Skin of body (tissue), 2 donors: ENCODE measurements around the gene LAMB1. TPM values are rescaled to one million over a fixed set of nuclear protein-coding genes. Genes with fewer than 3 reads are reported as not detected.
"Not testable (repeated sequence)": the region's sequence is repeated elsewhere in the genome, so short reads cannot be mapped to it uniquely, and the experiment has no call there.

Source experiments
- DNase-seq: peaks from one replicate; lab custom pipeline; 2025; lab: John Stamatoyannopoulos, UW
- total RNA-seq: library from RNA; depleted of rRNA; stranded (reverse); fragments of >200 nt; gene quantifications from one replicate; pipeline ENCODE4 v1.2.3, GENCODE V29; 2014

The LAMB1 gene
- 212 TPM for total RNA-seq

DNA sequence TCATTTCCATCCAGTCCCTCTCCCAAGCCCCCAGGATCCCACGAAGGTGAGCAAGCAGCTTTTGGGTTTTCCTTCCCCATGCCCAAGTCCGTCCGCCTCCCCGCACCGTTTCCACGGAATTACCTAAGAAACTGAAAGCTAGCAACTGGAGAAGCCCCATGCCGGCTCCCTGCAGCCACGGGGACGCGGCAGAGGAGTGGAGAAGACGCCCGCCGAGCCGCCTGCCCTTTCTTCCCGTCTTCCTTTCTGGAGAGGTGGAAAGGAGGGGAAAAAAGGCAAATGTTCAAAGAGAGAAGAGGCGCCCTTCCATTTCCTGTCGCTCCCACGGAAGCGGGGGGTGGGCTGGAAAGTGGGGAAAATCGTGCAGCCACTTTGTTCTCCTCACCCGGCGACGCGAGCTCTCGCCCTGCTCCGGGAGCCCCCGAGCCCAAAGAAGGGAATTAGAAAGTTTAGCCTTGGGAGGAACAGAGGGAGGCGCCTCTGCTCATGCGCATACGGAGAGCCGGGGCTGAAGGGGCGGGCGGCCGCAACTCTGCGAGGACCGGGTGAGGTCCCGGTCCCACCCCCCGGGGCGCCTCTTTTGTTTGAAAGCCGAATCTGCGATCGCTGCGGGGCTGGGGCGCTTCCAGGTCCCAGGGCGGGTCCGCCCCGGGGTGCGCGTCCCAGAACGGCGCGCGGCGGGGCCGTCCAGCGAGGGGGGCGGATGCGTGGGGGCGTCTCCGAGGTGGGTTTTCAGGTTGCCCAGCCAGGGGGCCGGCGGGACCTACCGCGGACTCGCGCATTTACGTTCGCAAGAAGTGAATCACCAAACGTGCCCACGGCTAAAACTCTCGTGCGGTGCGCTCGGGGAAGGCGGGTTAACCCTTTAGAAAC lies at the start of gene LAMB1:
Gene LAMB1 (minus strand): TSS at position 436 of the 873 bp plus-strand sequence. CDS start 276 bp downstream, at position 160.
- DNase-seq: peak; percentile 69

DNA sequence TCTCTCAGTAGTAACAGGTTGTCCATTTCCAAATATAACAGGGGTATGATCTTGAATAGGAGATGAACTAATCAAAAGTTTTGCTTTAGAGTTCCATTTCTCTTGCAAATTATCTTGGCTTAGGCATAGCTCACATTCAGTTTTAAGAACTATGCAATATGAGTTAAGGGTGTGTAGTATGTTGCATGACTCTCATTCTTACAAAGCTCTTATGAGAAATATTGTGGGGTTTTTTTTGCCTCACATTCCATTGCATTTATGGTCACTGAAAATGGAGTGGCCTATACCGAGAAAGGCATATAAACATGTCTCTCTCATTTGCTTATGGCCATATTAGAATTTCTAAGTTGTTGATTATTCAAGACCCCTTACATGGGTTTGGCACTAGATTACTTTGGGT lies 48.5 kb upstream of the LAMB1 start:
- no peak for DNase-seq

DNA sequence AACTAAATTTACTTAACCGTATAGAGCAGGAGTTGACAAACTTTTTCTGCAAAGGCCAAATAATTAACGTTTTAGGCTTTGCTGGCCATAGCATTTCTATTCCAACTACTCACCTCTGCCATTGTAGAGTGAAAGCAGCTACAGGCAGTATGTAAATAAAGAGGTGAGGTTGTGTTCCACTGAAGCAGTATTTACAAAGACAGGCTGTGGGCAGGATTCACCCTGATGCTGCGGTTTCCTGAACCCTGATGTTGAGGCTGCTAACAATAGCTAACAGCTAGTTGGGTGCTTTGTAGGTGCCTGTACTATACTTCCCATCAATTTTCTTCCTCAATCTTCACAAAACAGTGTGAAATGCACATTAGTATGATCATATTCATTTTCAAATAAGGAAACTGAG lies 47.0 kb upstream of the LAMB1 start:
- no peak for DNase-seq

DNA sequence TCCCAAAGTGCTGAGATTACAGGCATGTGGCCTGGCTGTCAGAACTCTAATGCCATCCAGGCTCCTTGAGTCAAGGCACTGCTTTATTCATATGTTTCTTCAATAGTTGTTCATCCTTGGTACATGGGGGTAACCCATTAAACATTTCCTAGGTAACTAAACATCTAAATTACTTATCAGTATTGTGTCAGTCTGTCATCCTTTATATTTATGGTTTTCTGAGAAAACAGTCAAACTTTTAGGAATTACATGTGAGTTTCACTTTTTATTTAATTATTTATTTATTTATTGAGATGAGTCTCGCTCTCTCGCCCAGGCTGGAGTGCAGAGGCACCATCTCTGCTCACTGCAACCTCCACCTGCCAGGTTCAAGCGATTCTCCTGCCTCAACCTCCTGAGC lies 45.5 kb upstream of the LAMB1 start:
- no peak for DNase-seq

DNA sequence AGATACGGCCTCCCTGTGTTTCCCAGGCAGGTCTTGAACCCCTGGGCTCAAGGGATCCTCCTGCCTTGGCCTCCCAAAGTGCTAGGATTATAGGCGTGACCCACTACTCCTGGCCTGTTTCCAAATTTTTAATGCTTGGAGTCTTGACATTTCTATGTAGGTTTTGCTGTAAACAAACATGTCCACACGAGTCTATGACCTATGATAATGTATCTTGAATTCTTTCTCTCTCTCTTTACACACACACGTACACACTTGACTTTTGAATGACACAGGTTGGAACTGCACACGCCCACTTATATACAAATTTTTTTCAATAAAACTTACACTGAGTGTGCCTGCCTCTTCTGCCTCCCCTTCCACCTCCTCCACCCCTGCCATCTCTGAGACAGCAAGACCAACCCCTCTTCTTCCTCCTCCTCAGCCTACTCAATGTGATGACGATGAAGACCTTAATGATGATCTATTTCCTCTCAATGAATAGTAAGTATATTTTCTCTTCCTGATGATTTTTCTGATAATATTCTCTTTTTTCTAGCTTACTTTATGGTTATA lies 44.1 kb upstream of the LAMB1 start:
- DNase-seq: no peak

DNA sequence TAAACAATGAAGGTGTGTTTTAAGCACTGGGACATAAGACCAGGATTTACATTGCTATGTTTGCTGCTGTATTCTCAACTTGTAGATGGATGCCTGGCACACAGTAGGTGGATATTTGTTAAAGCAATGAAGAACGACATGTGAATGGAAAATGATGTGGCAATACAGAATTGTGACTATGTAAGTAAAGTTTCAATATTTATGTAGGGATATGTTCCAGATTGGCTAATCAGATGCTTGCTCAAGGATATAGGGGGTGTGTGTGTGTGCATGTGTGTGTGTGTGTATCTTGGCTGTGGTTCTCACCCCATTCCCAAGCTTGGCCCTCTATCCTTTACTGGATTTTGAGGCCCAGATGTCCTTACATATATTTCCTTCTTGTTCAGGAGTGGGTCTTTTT lies 42.7 kb upstream of the LAMB1 start:
- DNase-seq: peak; percentile 68

DNA sequence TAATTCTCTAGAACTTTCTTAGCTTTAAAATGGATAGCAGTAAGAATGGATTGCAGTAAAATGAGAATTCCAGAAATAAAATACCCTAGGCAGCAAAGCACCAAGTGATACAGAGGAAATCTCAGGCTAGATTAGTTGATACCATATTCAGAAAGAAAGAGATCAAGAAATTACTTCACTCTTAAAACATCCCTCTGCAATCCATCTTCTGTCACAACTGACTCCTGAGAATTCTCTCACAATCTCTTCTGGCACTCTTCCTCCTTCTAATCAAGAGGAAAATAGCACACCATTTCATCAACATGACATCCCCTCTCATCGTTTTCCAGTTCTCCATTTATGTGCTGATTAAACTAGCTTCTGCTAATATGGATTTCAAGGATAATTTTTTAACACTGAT lies 42.2 kb upstream of the LAMB1 start:
- DNase-seq: peak; percentile 80

DNA sequence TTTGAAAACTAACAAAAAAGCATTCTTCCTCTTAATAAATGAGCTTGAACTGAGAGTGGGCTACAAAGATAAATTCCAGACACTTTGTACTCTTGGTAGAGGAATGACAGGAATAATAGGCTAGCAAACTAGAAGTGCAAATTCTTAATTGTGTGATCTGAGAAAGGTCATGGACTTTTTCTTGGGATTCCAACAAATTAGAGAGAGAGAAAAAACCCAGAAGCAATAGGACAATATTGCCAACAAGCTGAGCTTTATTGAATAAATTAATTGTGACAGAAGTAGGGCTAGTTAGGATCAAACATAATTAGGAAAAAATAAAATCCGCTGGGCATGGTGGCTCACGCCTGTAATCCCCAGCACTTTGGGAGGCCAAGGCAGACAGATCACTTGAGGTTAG lies 41.4 kb upstream of the LAMB1 start:
- DNase-seq: no peak

DNA sequence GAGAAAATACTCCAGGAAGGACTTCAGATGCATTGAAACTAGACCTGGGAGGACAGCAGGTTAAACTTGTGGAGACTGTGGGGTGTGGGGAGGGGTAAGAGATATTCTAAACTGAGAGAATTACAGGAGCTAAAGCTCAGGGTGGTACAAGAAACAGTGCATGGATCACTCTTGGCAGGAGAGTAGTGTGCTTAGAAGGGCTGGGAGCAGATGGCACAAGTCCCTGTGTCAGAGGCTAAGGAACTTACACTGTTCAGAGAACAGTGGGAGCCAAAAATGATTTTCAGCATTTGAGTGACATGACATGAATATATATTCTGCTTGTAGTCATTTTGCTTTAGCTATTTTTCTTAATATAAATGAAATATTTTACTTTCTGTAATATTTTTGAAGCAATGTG lies 36.0 kb upstream of the LAMB1 start:
- no peak for DNase-seq

DNA sequence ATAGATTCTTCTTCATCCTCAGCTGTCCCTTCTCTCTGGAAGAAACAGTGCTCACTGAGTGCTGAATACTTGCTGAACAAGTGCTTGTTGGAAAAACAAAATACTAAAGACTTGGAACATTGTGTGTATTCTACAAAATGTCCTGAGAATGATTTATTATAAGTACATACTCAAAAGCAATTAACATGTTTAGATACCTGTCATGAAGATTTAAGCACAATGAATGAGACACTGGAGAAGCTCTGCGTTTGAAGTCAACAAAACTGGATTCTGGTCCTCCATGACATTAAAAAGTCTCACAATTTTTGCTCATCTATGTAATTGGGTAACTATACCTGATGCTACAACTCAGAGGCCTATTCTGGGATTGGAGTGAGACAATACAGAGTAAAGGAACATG lies 34.8 kb upstream of the LAMB1 start:
- DNase-seq: no peak

DNA sequence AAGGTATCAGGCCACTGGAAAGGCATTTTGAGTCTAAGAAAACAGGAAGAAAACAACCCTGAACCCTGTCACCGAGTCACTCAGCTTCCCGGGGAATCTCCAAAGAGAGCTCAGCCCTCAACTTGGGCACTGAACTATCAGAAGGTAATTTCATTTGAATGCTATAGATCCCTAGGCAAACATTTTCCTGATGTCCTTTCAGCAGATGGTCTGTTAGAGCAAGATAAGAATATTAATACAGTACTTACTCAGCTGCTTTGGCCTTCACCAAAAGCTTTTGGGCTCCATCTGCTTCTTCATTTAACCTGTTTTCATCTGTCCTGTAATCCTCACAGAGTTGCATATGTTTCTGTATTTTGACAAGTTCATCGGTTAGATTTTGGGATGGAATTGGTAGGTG lies 34.2 kb upstream of the LAMB1 start:
- DNase-seq: no peak

DNA sequence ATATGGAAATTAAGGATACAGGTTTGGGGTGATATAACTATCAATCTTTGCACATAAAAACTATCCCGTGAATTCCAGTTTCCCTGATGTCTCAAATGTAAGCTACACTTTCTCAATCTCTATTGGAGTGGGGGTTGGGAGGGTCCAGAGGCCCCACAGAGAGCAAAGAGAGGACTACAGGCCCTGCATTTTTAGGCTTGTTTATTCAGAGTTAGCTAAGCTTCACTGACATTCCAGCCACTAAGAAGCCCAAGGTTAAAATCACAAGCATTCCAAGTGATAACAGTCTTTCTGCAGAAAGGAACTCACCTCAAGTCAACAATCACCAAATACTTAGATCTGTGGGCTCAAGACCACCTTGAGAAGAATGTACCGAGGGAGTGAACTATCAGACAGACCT lies 31.6 kb upstream of the LAMB1 start:
- DNase-seq: no peak

DNA sequence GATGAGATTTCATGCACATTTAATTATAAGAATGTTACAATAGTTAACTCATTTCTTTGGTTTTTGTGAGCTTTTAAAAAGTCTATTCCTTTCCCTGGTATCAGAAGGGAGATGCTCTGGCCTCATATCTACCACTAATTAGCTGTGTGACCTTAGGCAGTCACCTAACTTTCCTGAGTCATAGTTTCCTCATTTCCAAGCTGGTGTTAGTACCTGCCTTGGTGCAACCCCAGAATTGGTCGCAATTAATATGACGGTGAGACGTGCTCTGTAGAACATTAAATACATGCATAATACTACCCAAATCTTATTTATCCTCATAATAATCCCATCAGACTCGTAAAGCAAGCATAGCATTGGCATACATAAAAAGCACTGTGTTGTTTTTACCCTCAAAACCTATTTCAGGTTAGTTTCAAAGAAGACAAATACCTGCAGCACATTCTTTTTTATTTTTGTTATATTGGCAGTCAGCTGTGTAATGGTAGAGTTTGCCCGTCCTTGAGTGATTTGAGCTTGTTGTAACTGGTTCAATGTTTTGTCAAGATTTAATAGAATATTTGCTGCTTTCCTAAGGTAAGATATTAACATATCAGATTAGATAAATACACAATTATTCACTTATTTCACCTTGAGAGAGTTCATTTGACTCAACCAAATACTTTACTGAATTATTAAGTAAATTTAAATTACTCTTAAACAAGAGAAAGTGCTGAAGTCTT lies 31.0 kb upstream of the LAMB1 start:
- DNase-seq: no peak

DNA sequence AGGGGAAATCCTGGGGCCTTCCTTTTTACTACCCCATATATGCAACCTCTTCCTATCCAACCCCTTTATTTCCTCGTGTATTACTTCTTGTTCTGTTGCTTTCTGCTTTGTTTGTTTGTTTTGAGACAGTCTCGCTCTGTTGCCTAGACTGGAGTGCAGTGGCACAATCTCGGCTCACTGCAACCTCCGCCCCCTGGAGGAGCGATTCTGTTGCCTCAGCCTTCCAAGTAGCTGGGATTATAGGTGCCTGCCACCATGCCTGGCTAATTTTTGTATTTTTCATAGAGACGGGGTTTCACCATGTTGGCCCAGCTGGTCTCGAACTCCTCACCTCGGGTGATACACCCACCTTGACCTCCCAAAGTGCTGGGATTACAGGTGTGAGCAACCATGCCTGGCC lies 30.3 kb upstream of the LAMB1 start:
- DNase-seq: not testable (repeated sequence)

DNA sequence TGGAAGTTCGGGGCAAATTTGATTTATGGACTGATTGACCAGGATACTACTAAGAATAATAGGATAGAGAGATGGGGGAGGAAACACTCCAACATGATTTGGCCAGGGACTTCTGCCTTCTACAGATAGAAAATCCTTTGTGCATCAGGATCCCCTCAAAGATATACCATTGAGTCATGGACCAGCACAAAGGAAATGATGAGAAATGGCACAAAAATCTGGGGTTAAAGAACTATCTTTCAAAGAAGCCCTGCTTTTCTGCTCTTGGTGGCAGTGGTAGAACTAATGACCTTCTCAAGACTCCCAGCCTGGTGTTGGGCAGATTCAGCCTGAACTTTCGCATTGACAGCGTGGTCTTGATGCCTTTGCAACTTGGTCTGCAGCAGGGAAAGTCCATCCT lies 27.6 kb upstream of the LAMB1 start:
- DNase-seq: no peak

DNA sequence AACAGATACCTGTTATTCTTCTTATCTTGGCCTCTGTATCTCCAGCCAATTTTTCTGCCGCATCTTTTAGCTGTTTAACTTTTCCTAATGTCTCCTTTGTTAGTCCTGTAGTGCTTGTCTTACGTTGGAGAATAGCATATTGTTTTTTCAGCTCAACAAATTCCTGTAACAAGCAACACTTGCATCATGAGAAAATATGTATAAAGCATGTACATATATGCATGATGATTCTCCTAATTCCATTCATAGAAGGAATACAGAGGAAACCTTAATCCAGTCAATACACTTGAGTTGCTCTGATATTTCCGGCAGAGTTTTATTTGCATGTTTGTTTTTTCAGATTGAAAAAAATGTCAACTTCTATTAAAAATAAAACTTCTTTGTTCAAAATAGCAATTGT lies 26.1 kb upstream of the LAMB1 start:
- no peak for DNase-seq

DNA sequence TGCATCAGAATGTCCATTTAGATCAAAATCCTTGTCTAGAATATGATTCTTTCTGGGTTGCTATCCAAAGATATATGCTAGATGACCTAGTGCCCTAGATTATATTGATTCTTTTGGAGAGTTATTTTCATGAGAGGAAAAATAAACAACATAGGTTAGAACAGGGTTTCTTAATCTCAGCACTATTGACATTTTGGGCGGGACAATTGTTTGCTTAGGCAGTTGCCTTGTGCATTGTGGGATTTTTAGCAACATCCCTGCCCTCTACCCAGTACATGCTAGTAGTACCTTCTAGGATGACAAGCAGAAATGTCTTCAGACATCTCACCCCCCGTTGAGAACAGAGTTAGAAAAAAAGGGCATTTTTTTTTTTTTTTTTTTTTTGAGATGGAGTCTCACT lies 25.1 kb upstream of the LAMB1 start:
- no peak for DNase-seq

DNA sequence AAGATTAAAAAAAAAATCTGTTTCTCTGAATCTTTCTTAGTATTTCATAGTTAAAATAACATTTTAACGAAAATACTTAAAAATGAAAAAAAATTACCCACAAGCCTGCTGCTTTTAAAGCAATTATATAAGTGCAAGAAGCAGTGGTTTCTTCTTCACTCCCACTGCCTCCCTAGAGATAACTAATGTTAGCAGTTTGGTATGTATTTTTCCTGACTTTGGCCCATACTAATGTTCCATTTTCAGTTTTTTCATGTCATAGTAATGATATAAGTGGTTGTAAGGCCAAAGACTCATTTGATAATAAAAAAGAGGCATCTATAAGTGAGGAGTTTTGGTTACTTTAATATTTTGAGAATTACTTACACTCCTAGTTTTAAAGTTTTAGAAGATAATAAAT lies 24.3 kb upstream of the LAMB1 start:
- DNase-seq: no peak

DNA sequence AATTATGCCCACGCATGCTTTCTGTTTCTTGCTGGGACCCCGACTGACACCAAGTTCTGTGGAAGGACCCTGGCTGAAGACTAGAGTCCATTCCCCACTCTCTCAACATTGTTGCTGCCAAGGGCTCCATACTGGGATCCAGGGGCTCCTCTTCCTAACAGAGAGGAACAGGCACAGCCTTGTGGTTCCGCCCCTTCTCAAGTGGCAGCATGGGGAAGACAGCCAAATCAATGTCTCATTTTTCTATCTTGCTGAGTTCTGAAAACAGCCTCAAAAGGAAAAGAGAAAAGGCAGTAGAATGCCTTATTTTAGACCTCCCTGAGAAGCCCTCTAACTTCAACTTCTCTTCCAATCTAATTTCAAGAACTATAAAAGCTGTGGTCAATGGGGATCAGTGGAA lies 23.7 kb upstream of the LAMB1 start:
- DNase-seq: no peak

DNA sequence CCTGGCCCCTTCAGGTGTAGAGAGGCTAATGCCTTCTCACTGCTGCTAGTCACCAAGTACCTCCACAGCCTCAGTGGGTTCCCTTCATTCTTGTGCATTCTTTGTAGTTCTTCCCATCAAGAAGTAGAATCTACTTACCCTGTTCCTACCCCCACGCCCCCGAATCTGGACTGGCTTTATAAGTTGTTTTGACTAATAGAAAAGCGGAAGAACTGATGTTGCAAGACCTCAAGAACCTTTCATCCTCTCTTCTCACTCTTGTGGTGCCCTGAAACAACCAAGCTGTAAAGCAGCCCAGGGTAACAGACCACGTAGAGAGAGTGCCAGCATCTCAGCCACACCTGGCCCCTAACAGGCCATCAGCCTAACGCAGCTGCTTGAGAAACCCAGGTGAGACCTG lies 23.2 kb upstream of the LAMB1 start:
- no peak for DNase-seq

DNA sequence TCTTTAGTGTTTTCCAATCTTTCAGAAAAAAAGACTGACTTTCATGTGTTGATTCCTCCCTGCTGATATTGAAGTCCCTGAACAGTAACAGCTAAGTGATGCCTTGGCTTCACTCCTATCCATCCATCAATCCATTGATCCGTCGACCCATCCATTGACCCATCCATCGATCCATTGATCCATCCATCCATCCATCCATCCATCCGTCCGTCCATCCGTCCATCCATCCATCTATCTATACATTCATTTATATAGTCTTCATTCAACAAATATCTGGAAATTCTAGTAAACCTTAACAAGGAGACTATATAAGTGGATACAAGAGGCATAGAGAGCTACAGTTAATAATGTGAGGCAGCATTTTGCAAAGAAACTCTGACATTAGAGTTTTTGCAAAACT lies 21.6 kb upstream of the LAMB1 start:
- DNase-seq: no peak

DNA sequence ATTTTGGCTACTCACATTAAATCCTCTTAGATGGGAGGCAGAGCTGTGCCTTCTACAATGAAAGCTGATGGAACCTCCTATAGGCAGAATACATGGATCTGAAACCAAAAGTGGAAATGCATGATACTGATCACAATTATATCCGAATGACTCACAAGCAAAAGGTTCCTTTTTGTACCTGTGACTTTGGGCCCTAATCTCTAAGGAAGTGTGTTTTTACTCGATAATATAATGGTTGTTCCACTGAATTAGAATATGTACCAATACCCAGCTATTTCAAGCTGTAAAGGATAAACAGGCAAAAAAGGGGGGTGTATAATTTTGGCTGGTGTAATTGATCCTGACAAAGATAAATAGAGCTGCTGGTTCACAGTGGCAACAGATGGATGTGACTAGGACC lies 17.6 kb upstream of the LAMB1 start:
- DNase-seq: no peak

DNA sequence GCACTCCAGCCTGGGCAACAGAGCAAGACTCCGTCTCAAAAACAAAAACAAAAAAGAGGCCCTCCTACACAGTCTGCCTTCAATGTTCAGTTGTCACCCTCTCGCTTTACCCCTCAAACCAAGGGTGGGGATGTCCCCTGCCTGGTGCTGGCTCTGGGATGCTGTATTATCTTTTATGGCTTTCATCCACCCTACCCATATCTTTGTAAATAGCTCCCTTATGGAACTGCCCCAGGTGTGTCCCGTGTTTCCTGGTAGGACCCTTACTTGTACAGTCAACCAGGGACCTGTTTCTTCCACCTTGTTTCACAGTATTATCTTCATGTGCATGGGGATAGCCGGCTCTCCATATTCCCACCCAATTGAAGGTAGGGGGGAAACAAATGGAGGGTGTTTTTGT lies 15.7 kb upstream of the LAMB1 start:
- DNase-seq: no peak
